ENCODE measurements around the gene PLEKHG5. TPM values are rescaled to one million over a fixed set of nuclear protein-coding genes. Genes with fewer than 3 reads are reported as not detected.

Gene PLEKHG5
- total and polyA plus RNA-seq, 10 of the 15 experiments (the other 5 are each of a cell fraction or from before 2014, with no cell fraction given), result 0.04 to 1.1 (median 0.18) TPM; not detected in 1

DNA sequence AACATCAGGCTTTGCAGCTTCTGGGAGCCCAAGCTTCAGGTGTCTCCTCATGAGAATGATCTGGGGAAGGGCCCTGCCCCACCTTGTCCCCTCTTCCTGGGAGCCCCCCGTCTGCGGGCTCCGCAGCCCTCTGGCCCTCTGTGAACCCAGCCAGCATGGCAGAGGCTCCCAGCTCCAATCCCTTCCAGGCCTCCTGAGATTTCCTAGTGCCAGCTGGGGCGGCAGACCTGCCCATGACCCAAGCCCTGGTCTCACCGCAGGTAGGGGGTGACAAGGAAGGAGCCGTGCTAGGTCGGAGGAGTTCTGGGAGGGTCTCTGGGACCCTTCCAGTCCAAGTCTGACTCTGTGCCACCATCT, 7.7 kb downstream of the PLEKHG5 start (continued):
- TF ChIP-seq CEBPB (IDR thresholded peaks at IDR 0.05; ENCODE audit: borderline replicate concordance in 1 of 2, low read depth in 2 of 2, low read length in 2 of 2) (no peak), SUZ12 (IDR thresholded peaks at IDR 0.05; ENCODE audit: unreplicated experiment) (no peak), HDAC2 (IDR thresholded peaks at IDR 0.05) (no peak), PBX3 (IDR thresholded peaks at IDR 0.05; ENCODE audit: insufficient replicate concordance, low read depth, low read length) (no peak)
- TF ChIP-seq, protein P1, sequence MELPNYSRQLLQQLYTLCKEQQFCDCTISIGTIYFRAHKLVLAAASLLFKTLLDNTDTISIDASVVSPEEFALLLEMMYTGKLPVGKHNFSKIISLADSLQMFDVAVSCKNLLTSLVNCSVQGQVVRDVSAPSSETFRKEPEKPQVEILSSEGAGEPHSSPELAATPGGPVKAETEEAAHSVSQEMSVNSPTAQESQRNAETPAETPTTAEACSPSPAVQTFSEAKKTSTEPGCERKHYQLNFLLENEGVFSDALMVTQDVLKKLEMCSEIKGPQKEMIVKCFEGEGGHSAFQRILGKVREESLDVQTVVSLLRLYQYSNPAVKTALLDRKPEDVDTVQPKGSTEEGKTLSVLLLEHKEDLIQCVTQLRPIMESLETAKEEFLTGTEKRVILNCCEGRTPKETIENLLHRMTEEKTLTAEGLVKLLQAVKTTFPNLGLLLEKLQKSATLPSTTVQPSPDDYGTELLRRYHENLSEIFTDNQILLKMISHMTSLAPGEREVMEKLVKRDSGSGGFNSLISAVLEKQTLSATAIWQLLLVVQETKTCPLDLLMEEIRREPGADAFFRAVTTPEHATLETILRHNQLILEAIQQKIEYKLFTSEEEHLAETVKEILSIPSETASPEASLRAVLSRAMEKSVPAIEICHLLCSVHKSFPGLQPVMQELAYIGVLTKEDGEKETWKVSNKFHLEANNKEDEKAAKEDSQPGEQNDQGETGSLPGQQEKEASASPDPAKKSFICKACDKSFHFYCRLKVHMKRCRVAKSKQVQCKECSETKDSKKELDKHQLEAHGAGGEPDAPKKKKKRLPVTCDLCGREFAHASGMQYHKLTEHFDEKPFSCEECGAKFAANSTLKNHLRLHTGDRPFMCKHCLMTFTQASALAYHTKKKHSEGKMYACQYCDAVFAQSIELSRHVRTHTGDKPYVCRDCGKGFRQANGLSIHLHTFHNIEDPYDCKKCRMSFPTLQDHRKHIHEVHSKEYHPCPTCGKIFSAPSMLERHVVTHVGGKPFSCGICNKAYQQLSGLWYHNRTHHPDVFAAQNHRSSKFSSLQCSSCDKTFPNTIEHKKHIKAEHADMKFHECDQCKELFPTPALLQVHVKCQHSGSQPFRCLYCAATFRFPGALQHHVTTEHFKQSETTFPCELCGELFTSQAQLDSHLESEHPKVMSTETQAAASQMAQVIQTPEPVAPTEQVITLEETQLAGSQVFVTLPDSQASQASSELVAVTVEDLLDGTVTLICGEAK (IDR thresholded peaks at IDR 0.05; ENCODE audit: borderline replicate concordance), result no peak

GRCh38 chr1:6483017-6483760, 8.3 kb downstream of the PLEKHG5 start:
- TF ChIP-seq CHD2 (IDR thresholded peaks at IDR 0.05; ENCODE audit: borderline replicate concordance, low read depth, low read length) (no peak), REST (IDR thresholded peaks at IDR 0.05; ENCODE audit: low read depth, low read length) (no peak), YY1 (IDR thresholded peaks at IDR 0.05; ENCODE audit: low read depth, low read length) (no peak), ZNF274 (IDR thresholded peaks at IDR 0.05; ENCODE audit: insufficient read depth, insufficient read length) (no peak), CBX3 (IDR thresholded peaks at IDR 0.05; ENCODE audit: borderline replicate concordance, low read depth) (no peak), IRF4 (IDR thresholded peaks at IDR 0.05; ENCODE audit: low read depth, low read length) (no peak), TBL1XR1 (IDR thresholded peaks at IDR 0.05; ENCODE audit: low read depth, low read length) (no peak)
- ChIA-PET CTCF (interaction anchor here (0.7 kb wide), 1 partner anchor 46 kb away, joined by 3 read pairs; no protein-coding TSS in a partner anchor), RAD21 (ENCODE audit: unreplicated experiment) (no interaction called here), POLR2A (no interaction called here), SMC1A (ENCODE audit: uncharacterized antibody, unreplicated experiment) (no interaction called here)
- no peak for DNase-seq (ENCODE audit: low read depth, low spot score)
- Histone ChIP-seq H3K27ac (ENCODE audit: control insufficient read depth, insufficient read depth) (no peak overlapping the region), H2AFZ (ENCODE audit: control insufficient read depth, low read depth, low read length) (no peak overlapping the region), H3K36me3 (ENCODE audit: control insufficient read depth in 2 of 2, insufficient read depth in 2 of 2, low read length in 1 of 2) (no peaks in the 10 kb centered on the region), H3K9me3 (replicated peaks; ENCODE audit: control insufficient read depth, insufficient read depth, low read length) (no peaks in the 10 kb centered on the region), H3K4me2 (ENCODE audit: control insufficient read depth, insufficient read depth) (no peak overlapping the region), H4K20me1 (ENCODE audit: control insufficient read depth, insufficient read depth) (peaks cover 2% of the 10 kb centered on the region; the same call in 1 of the 2 replicates), H3K27me3 (replicated peaks in 1 of 2; ENCODE audit: control insufficient read depth in 2 of 2, insufficient read depth in 2 of 2, low read length in 1 of 2) (peaks cover 2 to 3% of the 10 kb centered on the region in 2 experiments; a peak in 3 of 4 replicates), H3K4me3 (no peak overlapping the region), H3K79me2 (ENCODE audit: control insufficient read depth, insufficient read depth, low read length) (no peaks in the 10 kb centered on the region), H3K4me1 (ENCODE audit: control insufficient read depth, insufficient read depth, low read length) (no peaks in the 10 kb centered on the region), H3K9ac (ENCODE audit: control insufficient read depth, insufficient read depth, low read length) (no peak overlapping the region)
- 47% methylated on average over 14 of the region's 14 CpGs for WGBS (ENCODE audit: insufficient coverage, insufficient replicate concordance, low lambda C conversion rate, missing lambda C conversion rate)
- FAIRE-seq, result no peak
- intact Hi-C loops (cut with micrococcal nuclease; ENCODE audit: unreplicated experiment), result no loop called here
- no peak for ATAC-seq
- no TSS peak for BruUV-seq (replicated peaks)
- in situ Hi-C loops (cut with MboI), result loop anchor here (25.0 kb wide), 1 partner anchor 729 kb away; no protein-coding TSS in a partner anchor

Data from GM12878 (cell line).